Hepatocyte (in vitro differentiated cells): ENCODE data around the gene TAF1C.
"Not testable (repeated sequence)": the region's sequence is repeated elsewhere in the genome, so short reads cannot be mapped to it uniquely, and the experiment has no call there.

ENCODE experiments used
- CTCF ChIP-seq: fragments of 200-600 bp; sonication (generic); IDR thresholded peaks from 2 replicates; pipeline ENCODE4 v1.5.1; 2016; ENCODE audit warnings: antibody characterized with exemption, mild to moderate bottlenecking; ENCODE audit not compliant: poor library complexity
- EZH2 ChIP-seq: fragments of 200-600 bp; sonication (generic); IDR thresholded peaks from 2 replicates; pipeline ENCODE4 v1.6.1; 2016; ENCODE audit warnings: antibody characterized with exemption, mild to moderate bottlenecking, borderline replicate concordance
- EZH2phosphoT487 ChIP-seq: fragments of 200-600 bp; sonication (generic); IDR thresholded peaks from one replicate; pipeline ENCODE4 v1.6.1; 2018; ENCODE audit warnings: antibody characterized with exemption, mild to moderate bottlenecking, low read depth, moderate library complexity; ENCODE audit not compliant: unreplicated experiment, severe bottlenecking

- not testable (repeated sequence) for TF ChIP-seq CTCF, EZH2, EZH2phosphoT487
Measured at GRCh38 chr16:84216144-84216543, 29.3 kb upstream of the TAF1C start.
